Aorta (tissue), 5 donors: ENCODE results near the gene USP49. TPM values are rescaled to one million over a fixed set of nuclear protein-coding genes. Genes with fewer than 3 reads are reported as not detected.
A peak's percentile ranks its signal among the peaks of the same experiment; 100 is the strongest.

Experiments used
- ATAC-seq: fragments of 200-7000 bp; cut with Tn5 transposase; one replicate; pipeline ENCODE4 v1.9.1; 2022; ENCODE audit warnings: moderate library complexity; ENCODE audit not compliant: low FRiP score
- DNase-seq, 2 donors: peaks; one replicate each; pipeline ENCODE4 v3.0.0-alpha.2; 2020
- H3K27ac ChIP-seq, 2 donors: one replicate each; pipeline ENCODE4 v1.5.1; 2013; ENCODE audit warnings: low read length in 2 of 2, mild to moderate bottlenecking in 2 of 2, moderate library complexity in 2 of 2, control low read depth in 1 of 2, inconsistent platforms in 1 of 2, low read depth in 1 of 2
- H3K27me3 ChIP-seq, 2 donors: one replicate each; pipeline ENCODE4 v1.6.1; 2013; ENCODE audit warnings: control low read depth in 1 of 2, low read length in 1 of 2, mild to moderate bottlenecking in 1 of 2, moderate library complexity in 1 of 2; ENCODE audit not compliant: insufficient read depth in 2 of 2, control insufficient read depth in 1 of 2
- H3K36me3 ChIP-seq, 2 donors: one replicate each; pipeline ENCODE4 v1.6.1; 2013; ENCODE audit warnings: control low read depth in 1 of 2, low read length in 1 of 2, mild to moderate bottlenecking in 1 of 2; ENCODE audit not compliant: insufficient read depth in 2 of 2, control insufficient read depth in 1 of 2
- H3K4me1 ChIP-seq, 2 donors: one replicate each; pipeline ENCODE4 v1.6.1; 2013; ENCODE audit warnings: low read length in 2 of 2, control low read depth in 1 of 2, mild to moderate bottlenecking in 1 of 2, moderate library complexity in 1 of 2; ENCODE audit not compliant: insufficient read depth in 2 of 2, control insufficient read depth in 1 of 2
- H3K4me3 ChIP-seq, 2 donors: one replicate each; pipeline ENCODE4 v1.5.1; 2013; ENCODE audit warnings: low read length in 2 of 2, control low read depth in 1 of 2, mild to moderate bottlenecking in 1 of 2
- H3K9me3 ChIP-seq: one replicate; pipeline ENCODE4 v1.6.1; 2013; ENCODE audit warnings: mild to moderate bottlenecking, low read length; ENCODE audit not compliant: control insufficient read depth
- WGBS, 2 donors: extraction: QIAGEN DNeasy Blood & Tissue Kit; methylation state at CpG; one replicate each; pipeline ENCODE4 v1.1.7; 2013; 5-methylcytosine and 5-hydroxymethylcytosine counted together
- intact Hi-C, 2 donors: fragments of 100-400 bp; cut with DNase I; formaldehyde crosslinking; loops; one replicate each; pipeline versions ENCODE4 v1.14.2 to v1.15.0; 2022
- polyA plus RNA-seq, 2 donors: library from polyadenylated mRNA; stranded (reverse); fragments of 200-250 nt; gene quantifications; one replicate each; pipeline ENCODE4 v1.2.3, GENCODE V29; 2013
- total RNA-seq, 2 donors: library from RNA; stranded (reverse); fragmentation: NEBNext Ultra II Directional; extraction: Animal tissue kit (Norgen Biotek cat#: 25700); gene quantifications; one replicate each; pipeline ENCODE4 v1.2.1, GENCODE V29; 2021
- donor health status: healthy with polysubstance abuse.
- donor health status: Bipolar disorder and iron deficiency.
- donor health status: DM: no; HTN: no; CAD: no.
- donor health status: DM: no; HTN: no; CAD: no.
- donor health status: DM: yes; HTN: yes; CAD: no.

The USP49 gene
- total and polyA plus RNA-seq, 4 donors = 1.3 to 5.3 (median 1.9) TPM

GRCh38 chr6:41785689-41786450 is 109.3 kb downstream of the USP49 start:
- Histone ChIP-seq H3K4me3 (peak overlapping the region in 1 of 2 donors; percentile 86), H3K4me1 (no peaks in the 10 kb centered on the region), H3K9me3 (no peaks in the 10 kb centered on the region), H3K36me3 (no peaks in the 10 kb centered on the region), H3K27me3 (no peaks in the 10 kb centered on the region), H3K27ac (peak overlapping the region in 1 of 2 donors; percentile 11)
- no peak for ATAC-seq
- DNase-seq = peak; percentile 59 to 79
- 10 to 14% methylated on average over 18 to 29 of the region's 29 CpGs for WGBS, 2 donors
- intact Hi-C loops = loop anchor here (2.0 to 10.0 kb wide), 3 partner anchors 79 to 779 kb away; partner anchors contain the start of genes UBR2 (in 1 of the 2) and USP49 (in 1 of the 2)

- no peak for DNase-seq
- Histone ChIP-seq H3K4me1 (no peaks in the 10 kb centered on the region), H3K9me3 (no peaks in the 10 kb centered on the region), H3K27me3 (no peaks in the 10 kb centered on the region), H3K4me3 (no peak overlapping the region), H3K36me3 (no peaks in the 10 kb centered on the region), H3K27ac (no peak overlapping the region)
- 48 to 54% methylated on average over 11 of the region's 11 CpGs for WGBS, 2 donors
- intact Hi-C loops = loop anchor here in 1 of 2 donors (10.0 kb wide), 2 partner anchors 110 to 780 kb away; partner anchors contain the start of genes UBR2 and USP49
- ATAC-seq = no peak
Observed at GRCh38 chr6:41785254-41785653, 109.9 kb downstream of the USP49 start.

- Histone ChIP-seq H3K27ac (no peak overlapping the region), H3K9me3 (no peaks in the 10 kb centered on the region), H3K4me3 (no peak overlapping the region), H3K36me3 (no peaks in the 10 kb centered on the region), H3K4me1 (no peaks in the 10 kb centered on the region), H3K27me3 (no peaks in the 10 kb centered on the region)
- WGBS, 2 donors = 82 to 83% methylated on average over 5 of the region's 5 CpGs
- intact Hi-C loops = loop anchor here (5.0 to 10.0 kb wide), 4 partner anchors 110 to 780 kb away; partner anchors contain the start of genes UBR2 (in 1 of the 2) and USP49 (in 1 of the 2)
- DNase-seq (no peak), ATAC-seq (no peak)
Observed at GRCh38 chr6:41784581-41785171, 110.5 kb downstream of the USP49 start.

GRCh38 chr6:41783106-41783780 is 111.9 kb downstream of the USP49 start:
- Histone ChIP-seq H3K27ac (no peak overlapping the region), H3K4me1 (no peaks in the 10 kb centered on the region)
- intact Hi-C loops = loop anchor here (5.0 to 10.0 kb wide), 4 partner anchors 112 to 782 kb away; partner anchors contain the start of genes UBR2 (in 1 of the 2) and USP49 (in 1 of the 2)

GRCh38 chr6:41781366-41781730 is 113.8 kb downstream of the USP49 start:
- WGBS, 2 donors = 10 to 13% methylated on average over 3 of the region's 3 CpGs
- H3K27me3 ChIP-seq = no peaks in the 10 kb centered on the region
- intact Hi-C loops = loop anchor here (2.0 to 10.0 kb wide), 6 partner anchors 47 to 783 kb away; partner anchors contain the start of genes TFEB (in 1 of the 2), UBR2 (in 1 of the 2) and USP49 (in 1 of the 2)
- H3K4me1 ChIP-seq = no peaks in the 10 kb centered on the region
- DNase-seq = no peak
- H3K27ac ChIP-seq = no peak overlapping the region
- H3K36me3 ChIP-seq = no peaks in the 10 kb centered on the region
- no peaks in the 10 kb centered on the region for H3K9me3 ChIP-seq
- ATAC-seq = no peak
- no peak overlapping the region for H3K4me3 ChIP-seq

More at GRCh38 chr6:41783106-41783780, 111.9 kb downstream of the USP49 start:
- H3K4me3 ChIP-seq = no peak overlapping the region
- H3K36me3 ChIP-seq = no peaks in the 10 kb centered on the region
- no peaks in the 10 kb centered on the region for H3K27me3 ChIP-seq
- no peaks in the 10 kb centered on the region for H3K9me3 ChIP-seq
- WGBS, 2 donors = 80 to 81% methylated on average over 6 of the region's 6 CpGs
- no peak for DNase-seq
- no peak for ATAC-seq

- H3K36me3 ChIP-seq = no peaks in the 10 kb centered on the region
- intact Hi-C loops = loop anchor here (2.0 to 10.0 kb wide), 6 partner anchors 46 to 784 kb away; partner anchors contain the start of genes TFEB (in 1 of the 2), UBR2 (in 1 of the 2) and USP49 (in 1 of the 2)
- no peaks in the 10 kb centered on the region for H3K27me3 ChIP-seq
- H3K4me1 ChIP-seq = no peaks in the 10 kb centered on the region
- no peaks in the 10 kb centered on the region for H3K9me3 ChIP-seq
- ATAC-seq (peak; percentile 68), DNase-seq (peak; percentile 68 to 81)
- WGBS, 2 donors = 1% methylated on average over 14 to 36 of the region's 36 CpGs
- peak within 1 kb of the TSS; percentile 71 to 85 for H3K4me3 ChIP-seq
- peak within 1 kb of the TSS in 1 of 2 donors; percentile 62 for H3K27ac ChIP-seq
Observed at GRCh38 chr6:41780551-41781365, 114.4 kb downstream of the USP49 start, which contains the start of gene PRICKLE4. Gene PRICKLE4, plus strand, starts transcription at chr6:41780782. Its CDS starts 2,692 bp downstream, at chr6:41783474.

GRCh38 chr6:41779788-41780550 is 115.2 kb downstream of the USP49 start, which contains the start of gene FRS3:
Gene FRS3, minus strand, starts transcription at chr6:41779900. Its CDS starts 2,913 bp downstream, at chr6:41776987.
- H3K36me3 ChIP-seq = peaks cover 0 to 2% of the 10 kb centered on the region in 2 donors
- no peaks in the 10 kb centered on the region for H3K4me1 ChIP-seq
- H3K9me3 ChIP-seq = no peaks in the 10 kb centered on the region
- intact Hi-C loops = loop anchor here (2.0 to 10.0 kb wide), 7 partner anchors 45 to 785 kb away; partner anchors contain the start of genes TFEB (in 1 of the 2), UBR2 (in 1 of the 2) and USP49 (in 1 of the 2)
- ATAC-seq (peak; percentile 98), DNase-seq (peak; percentile 99 to 100)
- 0% methylated on average over 46 to 73 of the region's 73 CpGs for WGBS, 2 donors
- H3K4me3 ChIP-seq = peak within 1 kb of the TSS; percentile 71 to 85
- H3K27ac ChIP-seq = peak within 1 kb of the TSS in 1 of 2 donors; percentile 62
- H3K27me3 ChIP-seq = no peaks in the 10 kb centered on the region
